Testis (tissue), 3 donors: ENCODE data around the gene SDSL. TPM values are rescaled to one million over a fixed set of nuclear protein-coding genes. Genes with fewer than 3 reads are reported as not detected.

Experiments
- DNase-seq: peaks from one replicate; pipeline ENCODE4 v3.0.0-alpha.2; 2019
- H3K27ac ChIP-seq, 2 donors: fragments of 200-600 bp; sonication (generic); one replicate each; pipeline ENCODE4 v1.5.1; 2019
- H3K27me3 ChIP-seq: fragments of 200-600 bp; sonication (generic); one replicate; pipeline ENCODE4 v1.5.1; 2019
- H3K36me3 ChIP-seq: fragments of 200-600 bp; sonication (generic); one replicate; pipeline ENCODE4 v1.5.1; 2017; ENCODE audit warnings: low read depth; ENCODE audit errors: missing control alignments
- H3K4me1 ChIP-seq: fragments of 200-600 bp; sonication (generic); one replicate; pipeline ENCODE4 v1.5.1; 2019
- H3K4me3 ChIP-seq, 2 donors: fragments of 200-600 bp; sonication (generic); one replicate each; pipeline ENCODE4 v1.5.1; 2017 to 2019
- H3K9me3 ChIP-seq: fragments of 200-600 bp; sonication (generic); one replicate; pipeline ENCODE4 v1.5.1; 2017
- CTCF ChIP-seq, 3 experiments: fragments of 450-650 bp in 2 of 3; fragments of 200-600 bp in 1 of 3; sonication (generic) in 1 of 3; IDR thresholded peaks; one replicate each; pipeline ENCODE4 v1.5.1; 2016 to 2019; ENCODE audit warnings: antibody characterized with exemption in 3 of 3, mild to moderate bottlenecking in 2 of 3, moderate library complexity in 1 of 3
- POLR2A ChIP-seq: fragments of 450-650 bp; IDR thresholded peaks from one replicate; pipeline ENCODE4 v1.6.1; 2017; ENCODE audit warnings: antibody characterized with exemption, mild to moderate bottlenecking, moderate library complexity
- WGBS, 2 donors: methylation state at CpG; one replicate each; pipeline ENCODE4 v1.1.5; 2018; 5-methylcytosine and 5-hydroxymethylcytosine counted together
- intact Hi-C: fragments of 100-400 bp; cut with DNase I; formaldehyde crosslinking; loops from one replicate; pipeline ENCODE4 v1.15.1; 2023; ENCODE audit warnings: low total_unique reads
- polyA plus RNA-seq: library from polyadenylated mRNA; stranded (reverse); fragments of 350-450 nt; fragmentation: Illumina TruSeq; extraction: RNeasy Lipid Tissue Mini Kit (QIAGEN cat#74804); gene quantifications from one replicate; pipeline ENCODE4 v1.2.3, GENCODE V29; 2014; ENCODE audit warnings: low read depth, low replicate concordance; ENCODE audit not compliant: insufficient read depth
- total RNA-seq, 2 donors: library from RNA; depleted of rRNA; stranded (reverse); fragments of >200 nt; gene quantifications; one replicate each; pipeline ENCODE4 v1.2.3, GENCODE V29; 2016

The SDSL gene
- total and polyA plus RNA-seq, 3 donors from 2014 or later = 15.9 to 25.2 (median 16.3) TPM

GRCh38 chr12:113482334-113482733, 60.2 kb downstream of the SDSL start:
- TF ChIP-seq CTCF (IDR thresholded peaks at IDR 0.05) = no peak
- no peak for TF ChIP-seq POLR2A
- 17 to 22% methylated on average over 1 of the region's 1 CpG for WGBS, 2 donors
- intact Hi-C loops = no loop called here
- DNase-seq = no peak
- Histone ChIP-seq H3K4me1 (no peaks in the 10 kb centered on the region), H3K27me3 (no peaks in the 10 kb centered on the region), H3K36me3 (no peaks in the 10 kb centered on the region), H3K27ac (no peak overlapping the region), H3K4me3 (no peak overlapping the region), H3K9me3 (no peaks in the 10 kb centered on the region)

DNA sequence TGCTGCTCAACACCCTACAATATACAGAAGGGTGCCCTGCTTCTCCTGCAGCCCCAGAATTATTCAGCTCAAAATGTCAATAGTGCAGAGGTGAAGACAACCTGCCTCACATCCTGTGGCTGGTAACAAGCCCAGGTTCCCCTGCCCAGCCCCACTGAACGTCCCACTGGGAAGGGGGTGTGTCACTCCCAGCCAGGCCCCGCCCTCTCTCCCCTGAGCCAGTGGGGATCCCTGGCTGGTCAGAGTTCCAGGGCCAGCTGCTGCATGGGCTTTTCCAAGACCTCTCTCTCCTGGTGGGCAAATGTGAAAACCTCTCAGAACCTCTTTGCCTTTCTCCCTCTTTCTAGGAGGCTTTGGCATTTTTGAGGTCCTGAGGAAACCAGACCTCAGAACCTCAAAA, 63.1 kb downstream of the SDSL start:
- 4 to 33% methylated on average over 1 to 2 of the region's 2 CpGs for WGBS, 2 donors
- Histone ChIP-seq H3K27me3 (no peaks in the 10 kb centered on the region), H3K9me3 (no peaks in the 10 kb centered on the region), H3K4me3 (no peak overlapping the region), H3K4me1 (no peaks in the 10 kb centered on the region), H3K36me3 (no peaks in the 10 kb centered on the region), H3K27ac (no peak overlapping the region)
- DNase-seq = no peak
- intact Hi-C loops = no loop called here
- no peak for TF ChIP-seq POLR2A
- no peak for TF ChIP-seq CTCF (IDR thresholded peaks at IDR 0.05)

DNA sequence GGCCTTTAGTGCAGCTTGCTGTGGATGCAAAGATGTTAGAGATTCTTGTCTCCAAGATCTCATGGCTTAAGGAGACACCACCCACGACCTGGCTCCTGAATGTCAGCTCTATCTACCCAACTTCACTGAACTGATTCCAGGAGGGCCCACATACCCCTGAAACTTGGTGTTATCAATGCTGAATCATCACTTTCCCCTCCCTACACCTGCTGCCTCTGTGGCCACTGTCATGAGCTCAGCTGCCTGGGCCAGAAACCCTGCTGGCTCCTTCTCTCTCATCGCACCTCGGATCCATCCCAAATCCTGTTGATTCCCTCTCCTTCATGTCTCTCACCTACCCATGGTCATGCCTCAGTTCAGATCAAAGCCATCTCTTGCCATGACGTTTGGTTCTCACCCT, 64.5 kb downstream of the SDSL start:
- intact Hi-C loops = no loop called here
- no peak overlapping the region for H3K4me3 ChIP-seq
- no peak for DNase-seq
- H3K9me3 ChIP-seq = no peaks in the 10 kb centered on the region
- 50 to 54% methylated on average over 4 of the region's 4 CpGs for WGBS, 2 donors
- TF ChIP-seq POLR2A = no peak
- no peak for TF ChIP-seq CTCF (IDR thresholded peaks at IDR 0.05)
- H3K27ac ChIP-seq = no peak overlapping the region
- H3K36me3 ChIP-seq = no peaks in the 10 kb centered on the region
- H3K27me3 ChIP-seq = no peaks in the 10 kb centered on the region
- H3K4me1 ChIP-seq = no peaks in the 10 kb centered on the region

Other genes starting within 250 kb of the SDSL start
- 10 to 100 TPM; 62.4 to 63.6 TPM for gene DDX54, start 236.9 kb upstream of the SDSL start, total RNA-seq
- 40.3 TPM for gene DDX54, start 236.9 kb upstream of the SDSL start, polyA plus RNA-seq
- 10 to 100 TPM; 20.9 to 22.1 TPM for gene RITA1, start 236.7 kb upstream of the SDSL start, total RNA-seq
- gene RITA1, start 236.7 kb upstream of the SDSL start, polyA plus RNA-seq = 14.3 TPM
- 10 to 100 TPM; 48.7 to 73.0 TPM for gene TPCN1, start 200.9 kb upstream of the SDSL start, total RNA-seq
- gene TPCN1, start 200.9 kb upstream of the SDSL start, polyA plus RNA-seq = 33.4 TPM
- 10 to 100 TPM; 78.0 to 88.3 TPM for gene SLC8B1, start 87.3 kb upstream of the SDSL start, total RNA-seq
- 41.2 TPM for gene SLC8B1, start 87.3 kb upstream of the SDSL start, polyA plus RNA-seq
- gene PLBD2, start 63.8 kb upstream of the SDSL start, total RNA-seq = 100 to 1,000 TPM; 120 to 126 TPM
- gene PLBD2, start 63.8 kb upstream of the SDSL start, polyA plus RNA-seq = 110 TPM
- gene SDS, start 18.5 kb upstream of the SDSL start, total RNA-seq = under 1 TPM in 1 of 2 donors, not detected in 1; 0.93 TPM
- gene SDS, start 18.5 kb upstream of the SDSL start, polyA plus RNA-seq = 0.34 TPM
- under 1 TPM in 1 of 2 donors, not detected in 1; 0.12 TPM for gene LHX5, start 49.5 kb downstream of the SDSL start, total RNA-seq
- gene LHX5, start 49.5 kb downstream of the SDSL start, polyA plus RNA-seq = 0.11 TPM